Right lobe of liver (tissue), 6 donors: ENCODE results near the gene APBB1IP. TPM values are rescaled to one million over a fixed set of nuclear protein-coding genes. Genes with fewer than 3 reads are reported as not detected.

Source experiments
- ATAC-seq, 4 donors: fragments of 200-7000 bp; cut with Tn5 transposase; one replicate each; pipeline ENCODE4 v1.9.1; 2020; ENCODE audit warnings: mild to moderate bottlenecking in 4 of 4, moderate library complexity in 4 of 4
- DNase-seq, 3 donors: peaks; one replicate each; pipeline ENCODE4 v3.0.0-alpha.2; 2020
- H3K27ac ChIP-seq, 3 donors: fragments of 200-600 bp; one replicate each; pipeline ENCODE4 v1.8.0; 2022
- H3K27me3 ChIP-seq, 2 donors: fragments of 200-600 bp; one replicate each; pipeline ENCODE4 v1.8.0; 2022
- H3K36me3 ChIP-seq, 4 donors: fragments of 200-600 bp; sonication (generic) in 1 of 4; one replicate each; pipeline versions ENCODE4 v1.5.1 to v1.8.0; 2017 to 2022; ENCODE audit warnings: control low read depth in 1 of 4
- H3K4me1 ChIP-seq, 4 donors: fragments of 200-600 bp; sonication (generic) in 1 of 4; one replicate each; pipeline versions ENCODE4 v1.5.1 to v1.8.0; 2017 to 2022; ENCODE audit warnings: control low read depth in 1 of 4
- H3K4me3 ChIP-seq, 3 donors: fragments of 200-600 bp; one replicate each; pipeline ENCODE4 v1.8.0; 2022
- H3K9me3 ChIP-seq, 4 donors: fragments of 200-600 bp; sonication (generic) in 1 of 4; one replicate each; pipeline versions ENCODE4 v1.5.1 to v1.8.0; 2017 to 2022; ENCODE audit warnings: control low read depth in 1 of 4
- POLR2A ChIP-seq: fragments of 450-650 bp; IDR thresholded peaks from one replicate; pipeline ENCODE4 v1.6.1; 2017; ENCODE audit warnings: antibody characterized with exemption, mild to moderate bottlenecking
- WGBS: methylation state at CpG from one replicate; pipeline ENCODE4 v1.1.6; 2018; ENCODE audit warnings: low coverage, low lambda C conversion rate; ENCODE audit not compliant: insufficient coverage; ENCODE audit errors: missing lambda C conversion rate; 5-methylcytosine and 5-hydroxymethylcytosine counted together
- intact Hi-C, 2 donors: fragments of 100-400 bp; cut with DNase I; formaldehyde crosslinking; loops; one replicate each; pipeline versions ENCODE4 v1.11.2 to v1.14.1; 2022
- total RNA-seq, 6 experiments: library from RNA; depleted of rRNA in 2 of 6; stranded (reverse); fragments of >200 nt in 2 of 6; fragmentation: NEBNext Ultra II Directional in 3 of 6; extraction: Animal tissue kit (Norgen Biotek cat#: 25700) in 3 of 6; gene quantifications; one replicate each; pipeline versions ENCODE4 v1.1.0 to v1.2.4, GENCODE V29; 2016 to 2023
- TF ChIP-seq, protein P1 (sequence below), 4 donors: fragments of 200-600 bp in 3 of 4; fragments of 450-650 bp in 1 of 4; IDR thresholded peaks; one replicate each; pipeline versions ENCODE4 v1.5.1 to v1.8.0; 2016 to 2022; ENCODE audit warnings: antibody characterized with exemption in 4 of 4, mild to moderate bottlenecking in 2 of 4
- donor health status: DM: no; HTN: yes; CAD: no.
- donor health status: DM: no; HTN: no; CAD: no.
- donor health status: DM: no; HTN: no; CAD: no.
- donor health status: DM: no; HTN: yes; CAD: no.
- donor health status: DM: no; HTN: yes; CAD: no.

APBB1IP gene
- total RNA-seq, 6 experiments from 2014 or later: 13.0 to 50.7 (median 16.5) TPM

DNA sequence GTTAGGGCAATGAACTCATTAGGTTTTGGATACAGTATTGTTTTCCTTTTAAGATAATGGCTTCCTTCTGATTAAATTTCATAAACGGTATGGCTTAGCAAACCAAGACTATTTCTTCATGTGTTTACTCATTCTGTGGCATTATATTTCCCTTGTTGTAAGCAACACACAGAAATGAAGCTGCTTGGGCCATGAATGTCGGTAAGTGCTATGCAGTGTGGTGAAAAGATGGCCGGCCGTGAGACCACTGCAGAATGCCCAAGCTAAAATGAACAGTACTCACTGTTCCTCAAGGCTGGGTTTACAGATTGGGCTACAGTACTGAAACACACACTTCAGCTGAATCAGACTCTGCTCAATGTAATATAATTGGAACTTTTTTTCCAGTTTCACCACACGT, 8.1 kb downstream of the APBB1IP start:
- Histone ChIP-seq H3K9me3 (no peaks in the 10 kb centered on the region), H3K27ac (no peak overlapping the region), H3K4me1 (peaks cover 0 to 30% (median 0%) of the 10 kb centered on the region in 4 donors), H3K27me3 (no peaks in the 10 kb centered on the region), H3K36me3 (no peaks in the 10 kb centered on the region), H3K4me3 (no peak overlapping the region)
- DNase-seq (no peak), ATAC-seq (no peak)
- intact Hi-C loops: no loop called here
- 70% methylated on average over 5 of the region's 5 CpGs for WGBS
- TF ChIP-seq POLR2A: no peak
- TF ChIP-seq, protein P1, sequence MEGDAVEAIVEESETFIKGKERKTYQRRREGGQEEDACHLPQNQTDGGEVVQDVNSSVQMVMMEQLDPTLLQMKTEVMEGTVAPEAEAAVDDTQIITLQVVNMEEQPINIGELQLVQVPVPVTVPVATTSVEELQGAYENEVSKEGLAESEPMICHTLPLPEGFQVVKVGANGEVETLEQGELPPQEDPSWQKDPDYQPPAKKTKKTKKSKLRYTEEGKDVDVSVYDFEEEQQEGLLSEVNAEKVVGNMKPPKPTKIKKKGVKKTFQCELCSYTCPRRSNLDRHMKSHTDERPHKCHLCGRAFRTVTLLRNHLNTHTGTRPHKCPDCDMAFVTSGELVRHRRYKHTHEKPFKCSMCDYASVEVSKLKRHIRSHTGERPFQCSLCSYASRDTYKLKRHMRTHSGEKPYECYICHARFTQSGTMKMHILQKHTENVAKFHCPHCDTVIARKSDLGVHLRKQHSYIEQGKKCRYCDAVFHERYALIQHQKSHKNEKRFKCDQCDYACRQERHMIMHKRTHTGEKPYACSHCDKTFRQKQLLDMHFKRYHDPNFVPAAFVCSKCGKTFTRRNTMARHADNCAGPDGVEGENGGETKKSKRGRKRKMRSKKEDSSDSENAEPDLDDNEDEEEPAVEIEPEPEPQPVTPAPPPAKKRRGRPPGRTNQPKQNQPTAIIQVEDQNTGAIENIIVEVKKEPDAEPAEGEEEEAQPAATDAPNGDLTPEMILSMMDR (IDR thresholded peaks at IDR 0.05): no peak

DNA sequence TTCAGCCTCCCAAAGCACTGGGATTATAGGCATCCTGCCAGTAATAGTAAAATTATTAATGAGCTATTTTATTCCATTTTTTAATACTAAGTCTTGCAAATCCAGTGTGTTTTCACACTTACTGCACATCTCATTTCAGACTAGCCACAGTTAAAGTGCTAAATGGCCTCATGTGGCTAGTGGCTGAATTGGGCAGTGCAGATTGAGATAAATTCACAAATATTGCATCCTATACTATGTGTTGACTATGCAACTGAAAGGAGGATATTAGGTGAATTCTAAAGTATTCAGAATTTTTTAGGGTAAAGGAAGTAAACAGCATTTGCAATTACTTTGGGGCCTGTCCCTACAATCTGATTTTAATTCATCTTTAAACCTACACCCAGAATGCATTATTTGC, 10.2 kb downstream of the APBB1IP start:
- H3K4me3 ChIP-seq: no peak overlapping the region
- DNase-seq (no peak), ATAC-seq (no peak)
- no peaks in the 10 kb centered on the region for H3K27me3 ChIP-seq
- no peaks in the 10 kb centered on the region for H3K36me3 ChIP-seq
- peaks cover 0 to 20% (median 0%) of the 10 kb centered on the region in 4 donors for H3K4me1 ChIP-seq
- no peaks in the 10 kb centered on the region for H3K9me3 ChIP-seq
- TF ChIP-seq, protein P1 (IDR thresholded peaks at IDR 0.05): peak in 1 of 4 donors; percentile 7
- TF ChIP-seq POLR2A: no peak
- intact Hi-C loops: no loop called here
- H3K27ac ChIP-seq: no peak overlapping the region

DNA sequence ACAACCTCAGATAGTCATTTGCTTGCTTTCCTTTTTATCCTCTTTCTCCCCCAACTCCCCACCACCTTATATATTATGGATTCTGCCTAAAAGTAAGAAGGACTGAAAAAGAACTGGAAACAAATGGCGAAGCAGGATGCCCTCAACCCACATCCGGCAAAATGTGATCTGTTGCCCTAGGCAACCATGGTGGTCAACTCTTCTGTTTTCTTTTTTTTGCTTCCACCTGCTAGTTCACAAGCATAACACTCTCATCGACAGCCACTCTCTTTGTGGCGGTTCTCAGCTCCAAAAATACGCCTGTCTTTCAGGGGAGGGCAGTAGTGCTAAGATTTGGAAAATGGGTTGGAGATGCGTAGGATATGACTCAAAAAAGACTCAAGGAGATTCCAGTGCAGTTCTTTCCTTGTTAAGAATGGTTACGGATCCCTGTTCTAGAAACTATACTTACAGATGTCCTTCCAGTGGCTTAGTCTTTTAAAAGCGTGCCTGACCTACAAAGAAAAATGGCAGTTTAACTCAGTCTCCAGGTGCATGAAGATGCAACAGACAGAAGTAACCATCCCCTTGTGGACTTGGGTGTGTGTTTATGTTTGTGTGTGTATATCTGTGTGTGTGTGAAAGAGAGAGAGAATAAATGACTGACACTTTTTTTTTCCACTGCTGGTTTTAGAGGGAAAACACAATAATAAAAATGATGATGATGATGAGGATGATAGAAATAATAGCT, 10.7 kb downstream of the APBB1IP start:
- Histone ChIP-seq H3K27me3 (no peaks in the 10 kb centered on the region), H3K4me1 (peaks cover 0 to 20% (median 0%) of the 10 kb centered on the region in 4 donors), H3K4me3 (no peak overlapping the region), H3K9me3 (no peaks in the 10 kb centered on the region), H3K36me3 (no peaks in the 10 kb centered on the region), H3K27ac (no peak overlapping the region)
- WGBS: 65% methylated on average over 8 of the region's 8 CpGs
- DNase-seq: no peak
- intact Hi-C loops: no loop called here
- no peak for TF ChIP-seq POLR2A
- TF ChIP-seq, protein P1 (IDR thresholded peaks at IDR 0.05): no peak
- peak in 2 of 4 donors; percentile 33 to 34 for ATAC-seq

DNA sequence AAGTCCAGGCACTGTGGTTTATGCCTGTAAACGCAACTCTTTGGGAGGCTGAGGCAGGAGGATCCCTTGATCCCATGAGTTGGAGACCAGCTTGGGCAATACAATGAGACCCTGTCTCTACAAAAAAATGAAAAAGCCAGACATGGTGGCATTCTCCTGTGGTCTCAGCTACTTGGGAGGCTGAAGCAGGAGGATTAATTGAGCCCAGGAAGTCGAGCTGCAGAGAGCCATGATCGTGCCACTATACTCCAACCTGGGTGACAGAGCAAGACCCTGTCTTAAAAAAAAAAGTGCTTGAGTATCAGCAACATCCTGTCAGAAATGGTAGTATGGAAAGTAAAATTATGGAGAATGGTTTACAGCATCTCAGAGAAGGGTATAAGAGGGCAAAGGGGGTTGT, 11.6 kb downstream of the APBB1IP start:
- no peaks in the 10 kb centered on the region for H3K27me3 ChIP-seq
- WGBS: 57% methylated on average over 3 of the region's 3 CpGs
- no peak for DNase-seq
- no peak overlapping the region for H3K27ac ChIP-seq
- H3K4me3 ChIP-seq: no peak overlapping the region
- H3K36me3 ChIP-seq: no peaks in the 10 kb centered on the region
- no peaks in the 10 kb centered on the region for H3K9me3 ChIP-seq
- intact Hi-C loops: no loop called here
- H3K4me1 ChIP-seq: peaks cover 0 to 15% (median 0%) of the 10 kb centered on the region in 4 donors
- TF ChIP-seq POLR2A: no peak
- TF ChIP-seq, protein P1 (IDR thresholded peaks at IDR 0.05): no peak
- ATAC-seq: no peak
